Endothelial cell of umbilical vein (primary cell): ENCODE measurements around the gene UBE2Q2. TPM values are rescaled to one million over a fixed set of nuclear protein-coding genes. Genes with fewer than 3 reads are reported as not detected.

Source experiments
- BruUV-seq: library from RNA; stranded (reverse); fragments of 400-500 nt; replicated peaks from 2 replicates; lab custom pipeline; 2021; lab: Mats Ljungman, UMichigan
- CTCF ChIA-PET: fragments of 300-600, 350-600 bp; sonication (Branson Sonifier 250); formaldehyde crosslinking; loops from one replicate; lab custom pipeline; 2021; ENCODE audit warnings: antibody characterized with exemption, inconsistent platforms; lab: Charles Lee
- POLR2A ChIA-PET: fragments of 300-600, 350-600 bp; sonication (Branson Sonifier 250); formaldehyde crosslinking; loops from one replicate; lab custom pipeline; 2021; ENCODE audit warnings: antibody characterized with exemption, inconsistent platforms; lab: Charles Lee
- DNase-seq: peaks from one replicate; pipeline ENCODE4 v3.0.0-alpha.2; 2011; ENCODE audit warnings: low read depth, low spot score
- FAIRE-seq: peaks from 2 replicates; lab custom pipeline; 2011; peaks lifted over from hg19 to GRCh38; lab: Jason Lieb, UNC
- H2AFZ ChIP-seq: 2 replicates; pipeline ENCODE4 v1.6.0; 2012; ENCODE audit warnings: low read depth, low read length, control low read depth, inconsistent platforms
- H3K27ac ChIP-seq: 2 replicates; pipeline ENCODE4 v1.5.1; 2011; ENCODE audit warnings: low read depth, mild to moderate bottlenecking, control low read depth, low read length, moderate library complexity; ENCODE audit not compliant: insufficient read depth
- H3K27me3 ChIP-seq, 2 experiments: 2 replicates each; pipeline versions ENCODE4 v1.6.0 to v1.6.1; 2011; ENCODE audit warnings: low read length in 2 of 2, mixed read lengths in 1 of 2; ENCODE audit not compliant: control insufficient read depth in 2 of 2, insufficient read depth in 2 of 2
- H3K36me3 ChIP-seq, 2 experiments: 2 replicates in 1 of 2; 3 replicates in 1 of 2; pipeline ENCODE4 v1.5.1; 2011; ENCODE audit warnings: low read length in 2 of 2, mild to moderate bottlenecking in 1 of 2, moderate library complexity in 1 of 2; ENCODE audit not compliant: control insufficient read depth in 2 of 2, insufficient read depth in 2 of 2; ENCODE audit errors: extremely low read depth in 1 of 2
- H3K4me1 ChIP-seq: 3 replicates; pipeline ENCODE4 v1.5.1; 2011; ENCODE audit warnings: mild to moderate bottlenecking, low read length; ENCODE audit not compliant: control insufficient read depth, insufficient read depth; ENCODE audit errors: extremely low read depth
- H3K4me2 ChIP-seq: 2 replicates; pipeline ENCODE4 v1.6.1; 2011; ENCODE audit warnings: low read length, control low read depth, mixed read lengths; ENCODE audit not compliant: insufficient read depth
- H3K4me3 ChIP-seq, 3 experiments: fragments of 200-600 bp in 1 of 3; sonication (generic), shearing (Covaris generic) in 1 of 3; replicated peaks in 1 of 3; 2 replicates each; pipeline ENCODE4 v1.5.1; 2011 to 2016; ENCODE audit warnings: control low read depth in 3 of 3, low read length in 3 of 3, mild to moderate bottlenecking in 2 of 3, inconsistent platforms in 1 of 3, low read depth in 1 of 3, moderate library complexity in 1 of 3; ENCODE audit not compliant: insufficient read depth in 1 of 3
- H3K79me2 ChIP-seq: 2 replicates; pipeline ENCODE4 v1.6.0; 2012; ENCODE audit warnings: low read length, inconsistent platforms; ENCODE audit not compliant: control insufficient read depth, insufficient read depth
- H3K9ac ChIP-seq: replicated peaks from 2 replicates; pipeline ENCODE3; 2011; ENCODE audit warnings: low read length, control low read depth; ENCODE audit not compliant: insufficient read depth; ENCODE audit errors: extremely low read depth
- H3K9me1 ChIP-seq: replicated peaks from 3 replicates; pipeline ENCODE4 v1.6.0; 2011; ENCODE audit warnings: mild to moderate bottlenecking, low read length; ENCODE audit not compliant: control insufficient read depth, insufficient read depth; ENCODE audit errors: extremely low read depth
- H3K9me3 ChIP-seq: replicated peaks from 2 replicates; pipeline ENCODE4 v1.5.1; 2012; ENCODE audit warnings: low read length, inconsistent platforms; ENCODE audit not compliant: control insufficient read depth, insufficient read depth
- H4K20me1 ChIP-seq: replicated peaks from 2 replicates; pipeline ENCODE3; 2011; ENCODE audit warnings: mild to moderate bottlenecking, low read length; ENCODE audit not compliant: control insufficient read depth, insufficient read depth; ENCODE audit errors: extremely low read depth
- CTCF ChIP-seq, 2 donors: IDR thresholded peaks; 1 replicate in 1 of 2; 2 replicates in 1 of 2; pipeline ENCODE4 v1.5.1; 2011; ENCODE audit warnings: low read length in 2 of 2, mild to moderate bottlenecking in 2 of 2, moderate library complexity in 2 of 2, control low read depth in 1 of 2, inconsistent platforms in 1 of 2, low read depth in 1 of 2; ENCODE audit not compliant: insufficient read depth in 1 of 2; ENCODE audit errors: extremely low read depth in 1 of 2
- EZH2 ChIP-seq: IDR thresholded peaks from 2 replicates; pipeline ENCODE4 v1.6.1; 2012; ENCODE audit warnings: borderline replicate concordance, low read depth, mild to moderate bottlenecking, moderate library complexity, low read length, inconsistent platforms; ENCODE audit not compliant: severe bottlenecking
- FOS ChIP-seq: IDR thresholded peaks from 2 replicates; pipeline ENCODE4 v1.6.1; 2011; ENCODE audit warnings: mild to moderate bottlenecking, low read length, moderate library complexity, borderline replicate concordance; ENCODE audit not compliant: insufficient read depth
- GATA2 ChIP-seq: IDR thresholded peaks from 2 replicates; pipeline ENCODE4 v1.7.0; 2011; ENCODE audit warnings: low read depth, mild to moderate bottlenecking, moderate library complexity, mixed read lengths, low read length; ENCODE audit not compliant: insufficient read length, insufficient read depth
- JUN ChIP-seq: IDR thresholded peaks from 2 replicates; pipeline ENCODE4 v1.6.1; 2011; ENCODE audit warnings: borderline replicate concordance, low read depth; ENCODE audit not compliant: insufficient read length, insufficient read depth
- MAX ChIP-seq: IDR thresholded peaks from 2 replicates; pipeline ENCODE4 v1.6.1; 2011; ENCODE audit not compliant: insufficient read depth, insufficient read length
- MYC ChIP-seq: IDR thresholded peaks from one replicate; pipeline ENCODE4 v1.6.1; 2011; ENCODE audit warnings: mild to moderate bottlenecking, low read depth, low read length
- POLR2A ChIP-seq: IDR thresholded peaks from 2 replicates; pipeline ENCODE4 v1.6.1; 2012; ENCODE audit warnings: low read depth, mild to moderate bottlenecking, control low read depth, low read length
- POLR2AphosphoS5 ChIP-seq: IDR thresholded peaks from 2 replicates; pipeline ENCODE4 v1.6.1; 2012; ENCODE audit warnings: low read depth, mild to moderate bottlenecking, control low read depth, low read length, moderate library complexity; ENCODE audit not compliant: insufficient read depth
- dilution Hi-C: fragments of 300-500 bp; cut with MboI; formaldehyde crosslinking; loops from one replicate; pipeline ENCODE4 v1.15.0; 2019; ENCODE audit warnings: low sequenced_read_pairs; ENCODE audit not compliant: extremely low pct_ligation_motif_present
- intact Hi-C: fragments of 100-400 bp; cut with micrococcal nuclease; formaldehyde crosslinking; loops from one replicate; pipeline ENCODE4 v1.10.0; 2022
- polyA plus RNA-seq, 4 experiments: library from polyadenylated mRNA; depleted of rRNA in 3 of 4; stranded (reverse) in 3 of 4; unstranded in 1 of 4; fragments of >200 nt; gene quantifications; 2 replicates each; pipeline versions ENCODE4 v1.2.1 to v1.2.3, GENCODE V29; 2011 to 2012; ENCODE audit warnings: missing spikeins in 1 of 4
- total RNA-seq: library from RNA; stranded (reverse); gene quantifications from 2 replicates; pipeline ENCODE4 v1.2.3, GENCODE V29; 2021

UBE2Q2 gene
- total and polyA plus RNA-seq, 2 donors (not counting 3 experiments of a cell fraction or from before 2014, with no cell fraction given): 12.9 to 32.8 TPM

- Histone ChIP-seq H3K27me3 (peaks cover 0 to 3% of the 10 kb centered on the region in 2 experiments), H3K4me1 (peaks cover 8% of the 10 kb centered on the region), H3K27ac (no peak overlapping the region), H3K9ac (no peak overlapping the region), H2AFZ (no peak overlapping the region), H3K9me1 (no peaks in the 10 kb centered on the region), H4K20me1 (no peaks in the 10 kb centered on the region), H3K9me3 (no peaks in the 10 kb centered on the region), H3K36me3 (no peaks in the 10 kb centered on the region), H3K79me2 (no peaks in the 10 kb centered on the region), H3K4me3 (no peak overlapping the region), H3K4me2 (no peak overlapping the region)
- CTCF ChIA-PET: interaction anchor here (1.5 to 1.8 kb wide), 3 partner anchors 8 to 24 kb away, joined by 5 to 6 read pairs (median 6); partner anchors contain the start of gene UBE2Q2
- no TSS peak for BruUV-seq
- TF ChIP-seq MAX (no peak), JUN (no peak), POLR2AphosphoS5 (no peak), CTCF (IDR thresholded peaks at IDR 0.05; ENCODE audit: extremely low read depth in 1 of 2, insufficient read depth in 1 of 2, low read depth in 1 of 2, low read length in 2 of 2) (no peak), EZH2 (no peak), MYC (no peak), POLR2A (no peak), GATA2 (no peak), FOS (no peak)
- dilution Hi-C loops (no loop called here), intact Hi-C loops (no loop called here)
- FAIRE-seq (no peak), DNase-seq (no peak)
- POLR2A ChIA-PET: no interaction called here
These were observed 9.2 kb upstream of the UBE2Q2 start for GRCh38 chr15:75834021-75834420.
